ELR (cell line): ENCODE results near the gene MMP28.

Experiments used
- DNase-seq: peaks from one replicate; pipeline ENCODE4 v3.0.0-alpha.2; 2015; ENCODE audit warnings: low read depth

MMP28 gene

DNA sequence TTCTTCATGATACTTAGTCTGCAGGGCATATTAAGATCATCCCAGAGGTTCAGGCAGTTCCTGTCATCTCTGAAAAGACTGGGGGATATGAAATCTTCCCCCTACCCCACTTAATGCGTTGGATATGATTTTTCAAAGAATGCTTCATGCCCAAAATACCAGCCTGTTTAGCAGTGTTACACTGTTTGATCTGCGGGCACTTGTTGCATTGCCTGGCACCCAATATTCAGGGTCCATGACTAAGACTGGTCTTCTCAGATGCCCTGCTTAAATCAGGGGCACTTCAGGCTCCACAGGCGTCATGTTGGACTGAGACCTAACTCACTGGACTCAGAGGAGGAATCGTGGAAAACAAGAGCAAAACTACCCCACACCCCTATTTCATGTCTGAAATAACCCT, 70.4 kb downstream of the MMP28 start:
- no peak for DNase-seq

DNA sequence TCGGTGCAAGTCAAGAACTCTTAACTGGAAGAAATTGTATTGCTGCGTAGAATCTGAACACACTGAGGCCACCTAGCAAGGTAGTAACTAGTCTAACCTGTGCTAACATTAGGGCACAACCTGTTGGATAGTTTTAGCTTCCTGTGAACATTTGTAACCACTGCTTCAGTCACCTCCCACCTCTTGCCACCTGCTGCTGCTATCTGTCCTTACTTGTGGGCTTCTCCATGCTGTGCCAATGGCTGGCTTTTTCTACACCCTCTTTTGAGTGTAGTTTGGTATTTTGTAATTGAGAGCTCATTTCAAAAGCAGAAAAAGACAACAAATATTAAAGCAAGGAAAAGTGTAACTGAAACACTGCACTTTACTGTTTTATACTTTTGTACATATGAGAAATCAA, 71.7 kb downstream of the MMP28 start:
- no peak for DNase-seq

DNA sequence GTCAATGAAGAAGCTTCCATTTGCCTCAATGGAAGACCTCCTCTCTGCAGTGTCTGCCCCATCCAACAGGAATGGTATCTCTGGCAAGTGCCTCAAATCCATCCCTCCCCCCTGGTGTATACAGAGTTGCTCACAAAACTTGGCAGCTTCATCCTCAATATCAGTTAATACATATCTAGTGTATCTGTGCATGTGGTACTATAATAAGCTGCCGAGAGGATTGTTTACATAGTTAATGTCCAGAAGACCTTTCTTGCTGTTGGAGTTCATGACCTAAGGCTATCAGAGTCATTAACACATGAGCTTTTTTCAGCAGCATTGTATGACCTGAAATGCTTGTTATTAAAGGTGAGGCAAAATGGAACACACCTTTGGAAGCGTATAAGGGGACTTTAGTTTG, 78.0 kb downstream of the MMP28 start:
- DNase-seq: no peak

DNA sequence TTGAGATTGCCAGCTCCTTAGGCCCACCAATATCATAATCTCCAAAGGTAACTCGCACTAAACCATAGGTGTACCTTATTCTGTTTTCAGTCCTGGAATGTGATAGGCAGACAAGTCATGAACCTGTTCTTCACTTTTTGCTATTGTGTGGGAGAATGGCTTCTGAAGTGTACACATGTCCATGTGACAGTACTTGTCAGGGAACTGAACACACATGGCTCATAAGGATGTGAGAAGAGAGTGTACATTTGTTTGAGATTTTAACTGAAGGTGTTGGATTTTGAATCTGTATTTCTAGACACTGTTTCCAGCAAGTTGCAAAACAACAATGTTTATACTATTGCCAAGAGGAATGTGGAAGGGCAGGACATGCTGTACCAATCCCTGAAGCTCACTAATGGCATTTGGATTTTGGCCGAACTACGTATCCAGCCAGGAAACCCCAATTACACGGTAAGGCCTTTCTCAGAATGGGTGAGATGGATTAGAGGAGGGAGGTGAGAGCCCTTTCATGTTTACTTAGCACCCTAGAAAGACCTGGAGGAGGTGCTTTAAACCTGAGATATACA, 78.5 kb downstream of the MMP28 start:
- no peak for DNase-seq

DNA sequence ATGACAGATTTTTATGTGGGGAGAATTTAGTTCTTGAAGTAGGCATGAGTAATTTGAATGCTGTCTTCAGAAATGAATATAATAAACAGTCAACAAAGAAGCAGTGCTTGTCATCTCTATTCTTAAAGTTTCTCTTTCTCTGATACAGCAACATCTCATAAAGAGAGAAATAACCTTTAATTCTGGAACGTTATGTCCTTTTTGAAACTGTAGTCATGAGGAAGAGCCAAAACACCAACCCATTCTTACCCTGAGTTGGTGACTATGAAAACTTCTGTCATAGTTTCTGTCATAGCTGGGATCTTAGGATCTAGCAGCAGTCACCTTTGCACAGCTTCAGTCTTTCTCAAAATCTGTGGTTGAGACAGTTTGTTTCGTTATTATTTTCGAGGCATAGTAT, 79.3 kb downstream of the MMP28 start:
- DNase-seq: no peak
